HCT116 (cell line): ENCODE data around the gene BNC2. TPM values are rescaled to one million over a fixed set of nuclear protein-coding genes. Genes with fewer than 3 reads are reported as not detected.

Experiments used
- ATAC-seq: fragments of 200-7000 bp; cut with Tn5 transposase; 2 replicates; pipeline ENCODE4 v1.9.1; 2020; ENCODE audit warnings: mild to moderate bottlenecking, moderate library complexity
- BruUV-seq: library from RNA; stranded (reverse); fragments of 400-500 nt; replicated peaks from 2 replicates; lab custom pipeline; 2021; lab: Mats Ljungman, UMichigan
- CTCF ChIA-PET: fragments of 300-600 bp; sonication (Branson Sonifier 250); formaldehyde crosslinking; loops from one replicate; lab custom pipeline; 2021; ENCODE audit warnings: antibody characterized with exemption; lab: Charles Lee
- POLR2A ChIA-PET: fragments of 300-600, 350-600 bp; sonication (Branson Sonifier 250); formaldehyde crosslinking; loops from one replicate; lab custom pipeline; 2021; ENCODE audit warnings: antibody characterized with exemption; lab: Charles Lee
- RAD21 ChIA-PET, 2 experiments: fragments of 300-600 bp; sonication (Branson Sonifier 250); formaldehyde crosslinking; loops; one replicate each; lab custom pipeline; 2023; ENCODE audit warnings: low total read pairs in 2 of 2; ENCODE audit not compliant: uncharacterized antibody in 2 of 2, unreplicated experiment in 2 of 2, low non-redundant PET in 1 of 2; lab: Charles Lee
- DNase-seq: peaks from one replicate; pipeline ENCODE4 v3.0.0-alpha.2; 2010; ENCODE audit warnings: low read depth, low spot score
- H2AFZ ChIP-seq: fragments of 200-600 bp; shearing (Covaris generic), sonication (generic); 2 replicates; pipeline ENCODE4 v1.6.1; 2017; ENCODE audit warnings: low read depth, mixed run types, mixed read lengths, antibody characterized with exemption, low read length; ENCODE audit not compliant: poor library complexity, severe bottlenecking
- H3K27ac ChIP-seq: 2 replicates; pipeline ENCODE4 v1.5.1; 2012; ENCODE audit warnings: low read depth, low read length
- H3K27me3 ChIP-seq: fragments of 200-600 bp; sonication (generic); 2 replicates; pipeline ENCODE4 v1.6.1; 2016; ENCODE audit warnings: mixed run types, low read length, mixed read lengths; ENCODE audit not compliant: insufficient read depth
- H3K36me3 ChIP-seq, 2 experiments: fragments of 200-500 bp in 1 of 2; fragments of 200-600 bp in 1 of 2; sonication (Bioruptor generic) in 1 of 2; sonication (generic) in 1 of 2; 2 replicates each; pipeline versions ENCODE4 v1.5.1 to v1.6.1; 2014 to 2016; ENCODE audit warnings: low read length in 2 of 2, inconsistent platforms in 1 of 2, mixed read lengths in 1 of 2, mixed run types in 1 of 2; ENCODE audit not compliant: insufficient read depth in 2 of 2, control insufficient read depth in 1 of 2
- H3K4me1 ChIP-seq, 2 experiments: fragments of 200-600 bp in 1 of 2; sonication (generic) in 1 of 2; 2 replicates each; pipeline versions ENCODE4 v1.5.1 to v1.6.1; 2012 to 2017; ENCODE audit warnings: low read length in 2 of 2, inconsistent platforms in 1 of 2, mild to moderate bottlenecking in 1 of 2, mixed read lengths in 1 of 2, mixed run types in 1 of 2, moderate library complexity in 1 of 2; ENCODE audit not compliant: insufficient read depth in 2 of 2, control insufficient read depth in 1 of 2
- H3K4me2 ChIP-seq: fragments of 200-600 bp; sonication (generic); 2 replicates; pipeline ENCODE4 v1.6.1; 2017; ENCODE audit warnings: mixed run types, low read length, mixed read lengths
- H3K4me3 ChIP-seq, 2 experiments: fragments of 200-600 bp in 1 of 2; sonication (generic) in 1 of 2; replicated peaks in 1 of 2; 2 replicates each; pipeline ENCODE4 v1.5.1; 2011 to 2016; ENCODE audit warnings: low read length in 2 of 2, control low read depth in 1 of 2, low read depth in 1 of 2, mild to moderate bottlenecking in 1 of 2, mixed read lengths in 1 of 2, mixed run types in 1 of 2
- H3K79me2 ChIP-seq: fragments of 200-600 bp; sonication (generic); 2 replicates; pipeline ENCODE4 v1.6.1; 2017; ENCODE audit warnings: mild to moderate bottlenecking, mixed run types, low read length, moderate library complexity, mixed read lengths; ENCODE audit not compliant: insufficient read depth
- H3K9ac ChIP-seq: fragments of 200-600 bp; sonication (generic); 2 replicates; pipeline ENCODE4 v1.6.1; 2016; ENCODE audit warnings: low read length, mixed read lengths
- H3K9me2 ChIP-seq: fragments of 200-600 bp; sonication (generic), shearing (Covaris generic); 2 replicates; pipeline ENCODE4 v1.6.1; 2017; ENCODE audit warnings: mixed run types, mild to moderate bottlenecking, moderate library complexity; ENCODE audit not compliant: insufficient read depth
- H3K9me3 ChIP-seq, 2 experiments: fragments of 200-500 bp in 1 of 2; fragments of 200-600 bp in 1 of 2; sonication (Bioruptor generic) in 1 of 2; sonication (generic) in 1 of 2; 2 replicates each; pipeline ENCODE4 v1.6.1; 2014 to 2017; ENCODE audit warnings: low read length in 2 of 2, mixed read lengths in 2 of 2, inconsistent platforms in 1 of 2, low read depth in 1 of 2, mild to moderate bottlenecking in 1 of 2, mixed run types in 1 of 2, moderate library complexity in 1 of 2; ENCODE audit not compliant: control insufficient read depth in 1 of 2, insufficient read depth in 1 of 2
- H4K20me1 ChIP-seq: fragments of 200-600 bp; sonication (generic), shearing (Covaris generic); 2 replicates; pipeline ENCODE4 v1.6.1; 2017; ENCODE audit warnings: mixed run types, mild to moderate bottlenecking, moderate library complexity; ENCODE audit not compliant: insufficient read depth
- CBX3 ChIP-seq: IDR thresholded peaks from 2 replicates; pipeline ENCODE4 v1.6.1; 2012; ENCODE audit warnings: low read depth
- EGR1 ChIP-seq: IDR thresholded peaks from 2 replicates; pipeline ENCODE4 v1.6.1; 2012; ENCODE audit warnings: low read depth
- ELF1 ChIP-seq: IDR thresholded peaks from 2 replicates; pipeline ENCODE4 v1.6.1; 2012; ENCODE audit warnings: low read depth, borderline replicate concordance
- EZH2 ChIP-seq: fragments of 200-600 bp; sonication (generic); IDR thresholded peaks from 2 replicates; pipeline ENCODE4 v1.6.1; 2017; ENCODE audit warnings: antibody characterized with exemption, mixed run types
- EZH2phosphoT487 ChIP-seq: fragments of 200-600 bp; IDR thresholded peaks from 2 replicates; pipeline ENCODE4 v1.6.1; 2018; ENCODE audit warnings: antibody characterized with exemption, borderline replicate concordance
- FOSL1 ChIP-seq: IDR thresholded peaks from 2 replicates; pipeline ENCODE4 v1.6.1; 2012; ENCODE audit warnings: low read depth
- JUND ChIP-seq: IDR thresholded peaks from 2 replicates; pipeline ENCODE4 v1.6.1; 2012
- POLR2AphosphoS5 ChIP-seq: IDR thresholded peaks from 2 replicates; pipeline ENCODE4 v1.6.1; 2011; ENCODE audit warnings: mild to moderate bottlenecking, low read depth, low read length, moderate library complexity
- RAD21 ChIP-seq: IDR thresholded peaks from 2 replicates; pipeline ENCODE4 v1.6.1; 2012; ENCODE audit warnings: low read depth, mild to moderate bottlenecking
- SIN3A ChIP-seq: IDR thresholded peaks from 2 replicates; pipeline ENCODE4 v1.6.1; 2012; ENCODE audit warnings: low read depth
- SP1 ChIP-seq: IDR thresholded peaks from 2 replicates; pipeline ENCODE4 v1.6.1; 2012; ENCODE audit warnings: low read depth
- TCF7L2 ChIP-seq: IDR thresholded peaks from 2 replicates; pipeline ENCODE4 v1.7.0; 2011; ENCODE audit warnings: borderline replicate concordance, inconsistent platforms; ENCODE audit not compliant: insufficient read depth, insufficient read length; ENCODE audit errors: extremely low read depth
- YY1 ChIP-seq: IDR thresholded peaks from 2 replicates; pipeline ENCODE4 v1.6.1; 2011; ENCODE audit warnings: low read length, low read depth, moderate library complexity, mild to moderate bottlenecking; ENCODE audit not compliant: insufficient replicate concordance; ENCODE audit errors: extremely low read depth
- ZFX ChIP-seq: fragments of 450-650 bp; IDR thresholded peaks from 2 replicates; pipeline ENCODE4 v1.6.1; 2017
- ZNF274 ChIP-seq: fragments of 200-500 bp; sonication (Bioruptor generic); IDR thresholded peaks from 2 replicates; pipeline ENCODE4 v1.6.1; 2014; ENCODE audit warnings: mild to moderate bottlenecking, low read depth, low read length, inconsistent platforms
- intact Hi-C: fragments of 100-400 bp; cut with micrococcal nuclease; formaldehyde crosslinking; loops from 2 replicates; pipeline ENCODE4 v1.10.0; 2022
- total RNA-seq: library from RNA; stranded (reverse); gene quantifications from one replicate; pipeline ENCODE4 v1.2.1, GENCODE V29; 2021; ENCODE audit not compliant: unreplicated experiment
- TF ChIP-seq, protein P1 (sequence below): IDR thresholded peaks from 2 replicates; pipeline ENCODE4 v1.6.1; 2012; ENCODE audit warnings: low read depth
- TF ChIP-seq, protein P2 (sequence below), 3 experiments: fragments of 200-600 bp in 1 of 3; sonication (generic) in 1 of 3; IDR thresholded peaks in 2 of 3; conservative IDR thresholded peaks in 1 of 3; 2 replicates each; pipeline ENCODE4 v1.5.1; 2012 to 2017; ENCODE audit warnings: low read depth in 2 of 3, low read length in 2 of 3, antibody characterized with exemption in 1 of 3, borderline replicate concordance in 1 of 3, control low read depth in 1 of 3, mild to moderate bottlenecking in 1 of 3, mixed read lengths in 1 of 3, mixed run types in 1 of 3, moderate library complexity in 1 of 3; ENCODE audit not compliant: insufficient read depth in 1 of 3

The BNC2 gene
- total RNA-seq, 1 experiment from 2014 or later = 0.37 TPM

DNA sequence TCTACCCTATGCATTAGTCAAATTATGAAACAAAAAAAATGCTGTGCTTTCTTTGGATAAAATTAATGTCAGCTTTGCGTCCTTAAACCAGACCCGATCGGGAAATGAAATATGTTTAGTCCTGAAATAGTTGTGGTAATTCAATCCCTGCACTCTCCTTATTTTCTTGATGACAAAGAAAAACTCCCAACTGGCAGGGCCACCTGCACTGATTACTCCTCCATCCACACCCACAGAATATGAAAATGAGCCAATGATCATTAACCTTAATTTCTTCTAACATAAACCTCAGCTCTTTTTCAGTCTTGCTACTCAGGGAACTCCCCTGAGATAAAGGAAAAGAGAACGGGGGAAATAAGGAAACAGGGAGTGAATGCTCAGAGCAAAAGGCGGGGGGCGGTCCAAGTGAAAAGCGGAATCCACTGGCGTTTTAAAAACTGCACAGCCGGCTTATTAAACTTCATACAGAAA, 245.3 kb downstream of the BNC2 start:
- no peaks in the 10 kb centered on the region for H3K36me3 ChIP-seq
- ChIA-PET RAD21 (no interaction called here), CTCF (no interaction called here), POLR2A (no interaction called here)
- no peak overlapping the region for H3K4me2 ChIP-seq
- no peaks in the 10 kb centered on the region for H3K9me3 ChIP-seq
- TF ChIP-seq EZH2phosphoT487 = no peak
- TF ChIP-seq TCF7L2 = no peak
- TF ChIP-seq FOSL1 = no peak
- no peak for TF ChIP-seq SP1
- TF ChIP-seq, protein P1, sequence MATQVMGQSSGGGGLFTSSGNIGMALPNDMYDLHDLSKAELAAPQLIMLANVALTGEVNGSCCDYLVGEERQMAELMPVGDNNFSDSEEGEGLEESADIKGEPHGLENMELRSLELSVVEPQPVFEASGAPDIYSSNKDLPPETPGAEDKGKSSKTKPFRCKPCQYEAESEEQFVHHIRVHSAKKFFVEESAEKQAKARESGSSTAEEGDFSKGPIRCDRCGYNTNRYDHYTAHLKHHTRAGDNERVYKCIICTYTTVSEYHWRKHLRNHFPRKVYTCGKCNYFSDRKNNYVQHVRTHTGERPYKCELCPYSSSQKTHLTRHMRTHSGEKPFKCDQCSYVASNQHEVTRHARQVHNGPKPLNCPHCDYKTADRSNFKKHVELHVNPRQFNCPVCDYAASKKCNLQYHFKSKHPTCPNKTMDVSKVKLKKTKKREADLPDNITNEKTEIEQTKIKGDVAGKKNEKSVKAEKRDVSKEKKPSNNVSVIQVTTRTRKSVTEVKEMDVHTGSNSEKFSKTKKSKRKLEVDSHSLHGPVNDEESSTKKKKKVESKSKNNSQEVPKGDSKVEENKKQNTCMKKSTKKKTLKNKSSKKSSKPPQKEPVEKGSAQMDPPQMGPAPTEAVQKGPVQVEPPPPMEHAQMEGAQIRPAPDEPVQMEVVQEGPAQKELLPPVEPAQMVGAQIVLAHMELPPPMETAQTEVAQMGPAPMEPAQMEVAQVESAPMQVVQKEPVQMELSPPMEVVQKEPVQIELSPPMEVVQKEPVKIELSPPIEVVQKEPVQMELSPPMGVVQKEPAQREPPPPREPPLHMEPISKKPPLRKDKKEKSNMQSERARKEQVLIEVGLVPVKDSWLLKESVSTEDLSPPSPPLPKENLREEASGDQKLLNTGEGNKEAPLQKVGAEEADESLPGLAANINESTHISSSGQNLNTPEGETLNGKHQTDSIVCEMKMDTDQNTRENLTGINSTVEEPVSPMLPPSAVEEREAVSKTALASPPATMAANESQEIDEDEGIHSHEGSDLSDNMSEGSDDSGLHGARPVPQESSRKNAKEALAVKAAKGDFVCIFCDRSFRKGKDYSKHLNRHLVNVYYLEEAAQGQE = no peak
- no peak for TF ChIP-seq EZH2
- no peak for TF ChIP-seq POLR2AphosphoS5
- no peak for TF ChIP-seq ZFX
- TF ChIP-seq ELF1 = no peak
- TF ChIP-seq JUND = no peak
- no peak for TF ChIP-seq RAD21
- TF ChIP-seq YY1 = no peak
- no peak for TF ChIP-seq EGR1
- TF ChIP-seq, protein P2, sequence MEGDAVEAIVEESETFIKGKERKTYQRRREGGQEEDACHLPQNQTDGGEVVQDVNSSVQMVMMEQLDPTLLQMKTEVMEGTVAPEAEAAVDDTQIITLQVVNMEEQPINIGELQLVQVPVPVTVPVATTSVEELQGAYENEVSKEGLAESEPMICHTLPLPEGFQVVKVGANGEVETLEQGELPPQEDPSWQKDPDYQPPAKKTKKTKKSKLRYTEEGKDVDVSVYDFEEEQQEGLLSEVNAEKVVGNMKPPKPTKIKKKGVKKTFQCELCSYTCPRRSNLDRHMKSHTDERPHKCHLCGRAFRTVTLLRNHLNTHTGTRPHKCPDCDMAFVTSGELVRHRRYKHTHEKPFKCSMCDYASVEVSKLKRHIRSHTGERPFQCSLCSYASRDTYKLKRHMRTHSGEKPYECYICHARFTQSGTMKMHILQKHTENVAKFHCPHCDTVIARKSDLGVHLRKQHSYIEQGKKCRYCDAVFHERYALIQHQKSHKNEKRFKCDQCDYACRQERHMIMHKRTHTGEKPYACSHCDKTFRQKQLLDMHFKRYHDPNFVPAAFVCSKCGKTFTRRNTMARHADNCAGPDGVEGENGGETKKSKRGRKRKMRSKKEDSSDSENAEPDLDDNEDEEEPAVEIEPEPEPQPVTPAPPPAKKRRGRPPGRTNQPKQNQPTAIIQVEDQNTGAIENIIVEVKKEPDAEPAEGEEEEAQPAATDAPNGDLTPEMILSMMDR (IDR thresholded peaks at IDR 0.05 in 2 of 3, conservative IDR thresholded peaks at IDR 0.05 in 1 of 3; ENCODE audit: borderline replicate concordance in 1 of 3, insufficient read depth in 1 of 3, low read depth in 2 of 3, low read length in 2 of 3) = no peak
- TF ChIP-seq CBX3 = no peak
- TF ChIP-seq SIN3A = no peak
- no peak for TF ChIP-seq ZNF274
- intact Hi-C loops = no loop called here
- H3K9ac ChIP-seq = no peak overlapping the region
- no peaks in the 10 kb centered on the region for H3K79me2 ChIP-seq
- H3K4me1 ChIP-seq = no peaks in the 10 kb centered on the region
- ATAC-seq (no peak), DNase-seq (no peak)
- no peaks in the 10 kb centered on the region for H3K9me2 ChIP-seq
- no peak overlapping the region for H3K4me3 ChIP-seq
- BruUV-seq = no TSS peak
- H3K27ac ChIP-seq = no peak overlapping the region
- peaks cover 46% of the 10 kb centered on the region for H3K27me3 ChIP-seq
- H2AFZ ChIP-seq = no peak overlapping the region
- H4K20me1 ChIP-seq = no peaks in the 10 kb centered on the region
